Stimulated activated CD4-positive, alpha-beta T cell treated with anti-CD3 and anti-CD28 coated beads, Interleukin-12 subunit alpha, Interleukin-12 subunit beta, amount 100 ng/mL, for 4 hours (primary cell): ENCODE measurements around the gene TXK.
A peak's percentile ranks its signal among the peaks of the same experiment; 100 is the strongest.

ENCODE experiments used
- DNase-seq: peaks from one replicate; pipeline ENCODE4 v3.0.0-alpha.2; 2020

TXK gene

GRCh38 chr4:48046059-48046458 is 88.0 kb downstream of the TXK start:
- no peak for DNase-seq

DNA sequence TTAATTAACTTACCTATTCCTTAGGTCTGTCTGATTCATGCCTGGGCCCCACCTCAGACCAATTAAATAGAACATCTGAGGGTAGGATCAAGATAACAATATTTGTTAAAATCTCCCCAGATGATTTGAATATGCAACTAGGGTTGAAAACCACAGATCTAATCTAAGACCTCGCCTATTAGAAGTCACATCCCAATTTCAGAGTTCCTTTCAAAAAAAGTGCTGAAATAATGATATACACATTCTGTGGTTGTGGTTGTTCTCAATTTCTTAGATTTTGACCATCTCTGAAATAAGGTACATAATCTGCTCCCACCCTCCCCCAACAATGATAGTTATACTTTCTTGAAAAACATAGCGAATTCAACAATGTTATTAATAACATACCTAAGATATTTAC is 89.8 kb downstream of the TXK start:
- DNase-seq: no peak

DNA sequence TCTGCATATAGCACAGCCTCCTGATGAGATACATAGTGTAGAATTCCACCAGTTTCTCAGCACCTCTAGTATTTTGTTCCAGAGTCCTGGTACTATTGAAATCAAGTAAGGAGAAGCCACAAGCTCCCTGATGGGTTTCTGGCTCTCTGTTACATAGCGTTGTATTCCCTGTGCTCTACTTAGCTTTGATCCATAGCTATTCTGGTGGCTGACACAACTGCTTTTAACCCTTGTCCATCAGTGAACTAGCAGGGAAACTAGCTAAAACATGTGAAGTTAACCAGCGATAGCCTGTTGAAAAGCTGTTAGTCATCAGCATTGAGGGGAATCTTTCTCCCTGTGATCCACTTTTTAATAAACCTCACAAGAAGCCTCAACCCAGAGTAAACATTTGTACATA is 90.5 kb downstream of the TXK start:
- DNase-seq: no peak

DNA sequence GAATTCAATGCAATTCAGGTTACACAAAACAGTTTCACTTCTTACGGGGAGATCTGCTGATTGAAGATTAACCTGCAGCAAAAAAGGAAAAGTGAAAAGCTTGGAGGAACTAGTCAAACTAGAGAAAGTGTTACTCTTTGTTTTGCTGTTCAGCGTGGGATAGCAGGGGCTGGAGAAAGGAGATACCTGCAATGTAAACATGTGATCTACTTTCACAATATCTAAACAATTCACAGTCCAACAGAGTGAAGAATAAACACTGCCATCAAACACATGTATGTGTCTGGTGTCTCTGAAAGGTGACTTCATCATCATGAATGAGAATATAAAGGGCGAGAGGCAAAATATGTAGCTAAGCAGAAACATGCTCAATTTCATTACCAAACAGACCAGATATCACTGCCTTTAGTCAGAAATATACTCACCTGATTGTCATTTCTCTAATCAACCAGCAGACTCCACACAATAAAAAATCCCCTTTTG is 91.0 kb downstream of the TXK start:
- no peak for DNase-seq

GRCh38 chr4:48041535-48042137 is 92.4 kb downstream of the TXK start:
- peak; percentile 29 for DNase-seq

- no peak for DNase-seq
Measured at GRCh38 chr4:48039561-48039960, 94.5 kb downstream of the TXK start.

DNA sequence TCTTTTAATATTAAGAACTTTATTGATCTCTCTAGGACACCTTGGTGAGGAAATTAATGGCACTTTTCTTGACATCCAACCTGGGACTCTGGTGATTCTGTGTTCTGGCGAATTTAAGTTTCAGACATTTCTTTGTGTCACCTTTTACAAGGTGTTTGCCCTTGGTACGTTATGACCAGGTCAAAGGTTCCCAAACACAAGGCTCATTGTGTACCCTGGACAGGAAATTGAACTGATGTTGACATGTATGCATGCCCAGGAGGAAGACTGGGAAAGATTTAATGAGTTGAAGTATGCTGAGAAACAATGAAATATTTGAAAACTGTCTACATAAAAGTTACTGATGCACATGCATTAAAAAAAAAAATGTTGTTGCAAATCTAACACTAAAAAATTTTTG is 95.4 kb downstream of the TXK start:
- no peak for DNase-seq

GRCh38 chr4:48037117-48037462 is 97.0 kb downstream of the TXK start:
- no peak for DNase-seq

DNA sequence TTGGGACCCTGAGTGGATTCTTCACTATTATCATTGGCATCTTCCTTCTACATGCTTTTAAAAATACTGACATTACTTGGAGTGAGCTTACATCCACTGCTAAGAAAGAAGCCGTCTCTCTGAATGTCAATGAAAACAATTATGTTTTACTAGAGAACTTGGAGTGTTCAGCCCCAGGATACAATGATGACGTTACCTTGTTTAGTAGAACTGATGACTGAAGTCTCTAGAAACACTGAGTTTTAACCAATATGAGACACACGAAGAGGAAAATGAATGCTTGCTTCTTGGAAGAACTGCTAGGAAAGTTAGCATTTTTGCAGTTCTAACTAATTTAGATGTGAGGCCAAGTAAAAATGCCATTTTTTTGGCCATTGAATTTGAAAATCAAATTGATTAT is 98.1 kb downstream of the TXK start:
- DNase-seq: no peak

DNA sequence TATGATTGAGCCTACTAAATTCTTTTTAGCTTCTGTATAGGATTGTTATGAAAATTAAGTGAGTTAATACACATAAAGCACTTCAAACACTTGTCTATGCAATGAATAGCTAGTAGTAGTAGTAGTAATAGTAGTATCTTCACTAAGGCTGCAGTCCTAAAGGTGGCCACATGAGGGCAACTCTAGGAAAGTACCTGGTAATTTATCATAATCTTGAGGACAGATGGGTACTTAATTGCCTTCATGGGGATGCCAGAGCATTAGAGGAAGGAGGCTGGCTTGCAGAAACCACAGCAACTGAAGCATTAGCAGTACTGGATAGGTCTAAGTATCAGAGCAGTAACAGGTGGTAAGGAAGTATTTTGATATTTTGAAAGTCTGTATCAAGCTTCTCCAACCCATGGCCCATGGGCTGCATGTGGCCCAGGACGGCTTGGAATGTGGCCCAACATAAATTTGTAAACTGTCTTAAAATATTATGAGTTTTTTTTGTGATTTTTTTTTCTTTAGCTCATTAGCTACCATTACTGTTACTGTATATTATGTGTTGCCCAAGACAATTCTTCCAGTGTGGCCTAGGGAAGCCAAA is 100.1 kb downstream of the TXK start:
- DNase-seq: peak; percentile 64

DNA sequence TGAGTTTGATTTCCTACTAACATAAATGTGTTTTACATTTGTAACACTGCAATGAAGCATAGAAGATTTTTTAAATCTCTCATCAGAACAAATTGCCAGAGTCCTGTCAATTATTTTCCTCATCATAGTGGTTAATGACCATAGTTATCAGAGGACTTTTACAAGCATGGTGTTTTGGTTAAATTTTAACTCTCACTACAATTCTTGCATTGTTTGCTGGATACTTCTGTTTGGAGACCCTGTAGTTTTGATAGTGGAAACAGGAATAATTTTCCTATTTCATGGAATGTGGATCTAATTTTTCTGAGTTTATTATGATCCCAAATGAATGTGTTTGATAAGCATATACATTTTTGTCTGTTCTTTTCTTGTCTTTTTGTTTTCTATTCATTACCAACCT is 100.6 kb downstream of the TXK start:
- DNase-seq: no peak

DNA sequence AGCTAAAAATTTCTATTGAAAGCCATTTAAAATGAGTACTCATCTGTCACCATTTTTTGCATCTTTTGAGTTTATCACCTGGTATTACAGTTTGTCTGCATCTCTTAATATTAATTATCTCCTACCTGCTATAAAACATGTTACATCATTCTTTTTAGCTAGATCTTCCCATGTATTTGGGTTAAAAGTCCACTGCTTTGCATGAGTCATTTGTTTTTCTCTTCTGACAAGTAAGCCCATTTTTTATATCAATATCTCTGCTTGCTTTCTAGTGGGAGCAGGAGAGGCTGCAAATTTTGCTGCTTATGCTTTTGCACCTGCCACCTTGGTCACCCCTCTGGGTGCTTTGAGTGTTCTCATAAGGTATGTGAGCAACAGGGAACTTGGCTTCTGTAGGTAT is 101.3 kb downstream of the TXK start:
- DNase-seq: no peak

GRCh38 chr4:48031802-48032525 is 102.1 kb downstream of the TXK start:
- no peak for DNase-seq

GRCh38 chr4:48030470-48030869 is 103.6 kb downstream of the TXK start:
- no peak for DNase-seq

DNA sequence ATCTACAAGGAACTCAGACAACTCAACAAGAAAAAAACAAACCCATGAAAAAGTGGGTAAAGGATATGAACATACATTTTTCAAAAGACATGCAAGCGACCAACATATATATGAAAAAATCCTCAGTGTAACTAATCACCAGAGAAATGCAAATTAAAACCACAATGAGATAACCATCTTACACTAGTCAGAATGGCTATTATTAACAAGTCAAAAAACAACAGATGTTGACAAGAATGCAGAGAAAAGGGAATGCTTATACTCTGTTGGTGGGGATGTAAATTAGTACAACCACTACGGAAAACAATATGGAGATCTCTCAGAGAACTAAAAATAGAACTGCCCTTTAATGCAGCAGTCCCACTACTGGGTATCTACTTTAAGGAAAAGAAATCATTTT is 105.4 kb downstream of the TXK start:
- DNase-seq: no peak

DNA sequence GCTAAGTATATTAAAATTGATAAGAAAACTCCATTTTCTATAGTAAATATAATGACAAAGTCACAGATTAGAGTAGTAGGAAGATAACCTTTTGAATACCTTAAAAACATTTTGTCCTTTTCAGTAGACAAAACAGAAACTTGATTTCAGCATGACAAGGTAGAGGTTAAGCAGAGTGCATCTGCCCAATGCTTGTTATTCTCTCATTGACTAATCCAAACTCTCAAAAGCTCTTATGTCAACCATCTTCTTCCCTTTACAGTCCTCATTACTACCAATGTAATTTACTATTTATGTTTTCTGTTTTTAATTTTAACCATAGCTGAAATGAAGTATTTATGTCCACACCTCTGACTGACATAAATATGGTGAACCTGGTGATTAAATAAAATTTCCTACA is 106.4 kb downstream of the TXK start:
- no peak for DNase-seq

DNA sequence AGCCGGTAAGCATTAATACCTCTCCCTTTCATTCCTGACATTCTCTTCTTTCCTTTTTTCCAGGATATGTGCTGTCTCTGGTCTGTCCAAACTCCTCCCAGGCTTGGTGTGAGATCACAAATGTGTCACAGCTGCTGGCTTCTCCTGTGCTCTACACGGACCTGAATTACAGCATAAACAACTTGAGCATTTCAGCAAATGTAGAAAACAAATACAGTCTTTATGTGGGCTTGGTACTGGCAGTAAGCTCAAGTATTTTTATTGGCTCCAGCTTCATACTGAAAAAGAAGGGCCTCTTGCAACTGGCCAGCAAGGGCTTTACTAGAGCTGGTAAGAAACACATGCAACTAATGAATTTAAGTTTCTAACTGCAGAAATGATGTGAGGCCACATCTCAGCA is 109.0 kb downstream of the TXK start:
- no peak for DNase-seq

GRCh38 chr4:48024522-48024921 is 109.5 kb downstream of the TXK start:
- DNase-seq: no peak

DNA sequence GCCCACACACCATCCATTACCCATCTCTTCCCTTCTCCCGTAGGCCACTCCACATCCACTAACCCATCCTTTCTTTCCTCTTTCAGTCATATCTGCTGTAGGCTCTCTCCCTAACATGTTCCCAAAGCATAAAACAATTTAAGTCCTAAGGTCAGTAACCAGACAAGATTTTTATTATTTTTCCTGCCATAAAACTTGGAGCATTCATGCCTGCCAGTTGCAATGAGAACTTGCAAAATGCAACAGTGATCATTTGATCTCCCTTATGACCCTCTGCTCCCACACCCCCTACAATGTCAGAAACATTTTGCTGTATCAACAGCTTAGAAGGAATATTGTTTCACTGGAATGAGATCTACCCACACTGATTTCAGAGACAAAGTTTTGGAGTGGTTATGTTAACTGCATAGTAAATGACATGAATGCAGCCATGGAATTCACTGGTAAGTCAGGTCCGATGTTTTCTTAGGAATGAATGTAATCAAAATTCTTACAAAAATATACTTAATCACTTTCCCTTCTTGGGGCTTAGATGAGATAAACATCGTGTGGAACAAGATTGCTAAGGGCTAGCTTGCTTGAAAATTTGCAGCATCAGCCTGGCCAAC is 111.8 kb downstream of the TXK start:
- no peak for DNase-seq

- DNase-seq: no peak
Measured at GRCh38 chr4:48021100-48021499, 113.0 kb downstream of the TXK start.

GRCh38 chr4:48018112-48018511 is 115.9 kb downstream of the TXK start:
- DNase-seq: no peak

GRCh38 chr4:48017108-48017571 is 116.9 kb downstream of the TXK start:
- peak; percentile 53 for DNase-seq
